HG02943 (cell line): ENCODE data around the gene TGM2.

ENCODE experiments used
- ATAC-seq: cut with Tn5 transposase; IDR thresholded peaks from one replicate; pipeline ENCODE4 v1.9.1; 2021; ENCODE audit warnings: mild to moderate bottlenecking, low read depth, moderate library complexity; ENCODE audit not compliant: unreplicated experiment

TGM2 gene

DNA sequence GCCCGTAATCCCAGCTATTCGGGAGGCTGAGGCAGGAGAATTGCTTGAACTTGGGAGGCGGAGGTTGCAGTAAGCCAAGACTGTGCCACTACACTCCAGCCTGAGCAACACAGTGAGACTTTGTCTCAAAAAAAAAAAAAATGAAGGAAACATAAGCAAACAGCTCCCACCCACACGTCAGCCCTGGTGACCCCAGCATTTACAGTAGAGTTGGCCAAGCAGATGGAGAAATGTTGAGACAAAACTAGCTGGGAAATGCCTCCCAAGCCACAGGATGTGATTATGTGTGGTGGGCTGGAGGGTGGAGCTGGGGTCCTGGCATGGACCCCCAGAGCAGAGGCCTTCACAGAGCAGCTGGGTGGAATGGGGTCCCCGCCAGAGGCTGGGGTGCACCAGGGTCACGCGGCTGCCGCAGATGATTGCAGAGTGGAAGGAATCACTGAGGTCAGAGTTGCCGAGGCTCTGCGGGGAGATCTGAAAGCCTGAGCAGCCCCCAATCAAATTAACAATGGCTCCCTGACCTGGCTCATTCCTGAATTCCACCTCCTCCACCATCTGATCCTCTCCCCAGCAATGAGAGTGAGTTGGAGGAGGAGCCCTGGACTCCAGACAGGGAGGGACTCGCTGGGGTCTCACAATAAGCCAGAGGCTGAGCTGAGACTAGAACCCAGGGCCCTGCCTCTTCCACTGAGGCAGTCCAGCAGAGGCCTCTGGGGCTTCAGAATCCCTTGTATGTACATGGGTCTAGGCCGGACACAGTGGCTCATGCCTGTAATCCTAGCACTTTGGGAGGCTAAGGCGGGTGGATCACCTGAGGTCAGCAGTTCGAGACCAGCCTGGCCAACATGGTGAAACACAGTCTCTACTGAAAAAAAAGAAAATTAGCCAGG lies 34.7 kb upstream of the TGM2 start:
- ATAC-seq, result no peak

DNA sequence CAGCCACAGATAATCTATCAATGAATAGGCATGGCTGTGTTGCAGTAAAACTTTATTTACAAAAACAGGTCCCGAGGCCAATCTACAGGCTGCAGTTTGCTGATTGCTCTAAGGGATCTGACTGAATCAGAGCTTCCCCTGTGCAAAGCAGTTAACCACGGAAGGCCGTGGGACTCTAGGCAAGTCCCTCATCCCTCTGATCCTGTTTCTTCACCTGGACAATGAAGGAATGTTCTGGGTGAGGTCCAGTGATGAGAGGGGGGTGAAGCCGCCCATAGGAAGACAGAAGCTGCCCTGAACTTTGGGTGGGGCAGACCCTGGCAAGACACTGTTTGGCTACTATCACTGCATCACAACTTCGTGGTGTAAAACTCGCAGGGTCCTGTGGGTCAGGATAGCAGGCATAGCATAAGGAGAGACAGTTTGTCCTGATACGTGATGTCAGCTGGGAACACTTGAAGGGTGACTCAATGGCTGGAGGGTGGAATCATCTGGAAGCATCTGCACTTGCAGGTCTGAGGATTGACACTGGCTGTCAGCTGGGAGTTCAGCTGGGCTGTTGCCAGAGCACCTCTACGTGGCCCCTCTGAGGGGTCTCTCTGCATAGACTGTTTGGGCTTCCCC lies 33.3 kb upstream of the TGM2 start:
- no peak for ATAC-seq

DNA sequence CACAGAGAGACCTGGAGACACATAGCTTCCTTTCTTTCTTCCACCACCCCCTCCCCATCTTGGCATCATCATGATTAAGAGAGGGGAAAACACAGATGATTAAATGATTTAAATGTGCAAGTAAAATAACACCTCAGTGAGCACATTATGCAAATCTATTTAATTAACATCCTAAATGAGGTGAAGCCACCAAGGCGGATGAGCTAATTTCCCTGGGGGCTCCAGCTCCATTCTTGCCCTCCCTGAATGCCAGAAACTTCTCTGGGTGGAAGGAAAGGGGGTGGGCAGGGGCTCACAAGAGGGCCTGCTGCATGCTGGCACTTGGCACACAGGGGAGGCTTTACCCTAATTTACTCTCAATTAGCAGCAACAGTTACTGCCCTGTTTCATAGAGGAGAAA lies 32.5 kb upstream of the TGM2 start:
- no peak for ATAC-seq

- no peak for ATAC-seq
Measured at GRCh38 chr20:38197217-38197616, 32.1 kb upstream of the TGM2 start.

DNA sequence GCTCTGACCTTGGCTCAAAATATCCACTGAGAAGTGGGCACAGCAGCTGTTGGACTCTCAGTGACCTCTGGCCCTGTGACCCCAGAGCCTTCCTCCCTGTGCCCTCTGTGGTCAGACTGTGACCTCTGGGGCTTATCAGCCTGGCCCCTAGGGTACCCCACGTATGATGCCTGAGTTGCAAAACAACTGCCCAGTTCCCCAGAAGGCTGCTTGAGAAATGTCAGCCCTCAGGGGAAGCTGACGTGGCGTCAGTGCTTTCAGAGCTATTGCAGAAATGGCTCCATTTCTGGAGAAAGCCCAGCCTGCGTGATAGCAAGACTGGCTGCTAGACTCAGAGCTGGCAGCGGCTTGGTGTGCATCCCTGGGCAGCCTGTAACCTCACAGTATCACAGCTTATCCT lies 31.5 kb upstream of the TGM2 start:
- ATAC-seq, result no peak

- ATAC-seq, result no peak
Measured at GRCh38 chr20:38196076-38196475, 31.0 kb upstream of the TGM2 start.

DNA sequence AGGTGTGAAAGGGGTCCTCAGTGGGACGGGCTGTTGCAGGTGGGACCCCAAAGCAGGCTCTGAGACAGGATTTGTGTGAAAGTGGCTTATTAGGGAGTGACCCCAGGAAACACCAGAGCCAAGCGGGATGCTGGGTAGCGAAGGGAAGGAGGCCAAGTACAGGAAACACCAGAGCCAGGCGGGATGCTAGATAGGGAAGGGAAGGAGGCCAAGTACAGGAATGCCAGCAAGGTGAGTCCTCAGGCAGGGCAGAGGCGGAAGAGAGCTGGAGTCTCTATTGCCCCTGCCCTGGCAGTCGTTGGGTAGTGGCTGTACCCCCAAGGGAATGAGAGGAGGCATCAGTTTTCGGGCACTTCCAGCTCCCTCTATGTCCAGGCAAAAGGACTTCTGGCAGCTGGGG lies 30.5 kb upstream of the TGM2 start:
- no peak for ATAC-seq

DNA sequence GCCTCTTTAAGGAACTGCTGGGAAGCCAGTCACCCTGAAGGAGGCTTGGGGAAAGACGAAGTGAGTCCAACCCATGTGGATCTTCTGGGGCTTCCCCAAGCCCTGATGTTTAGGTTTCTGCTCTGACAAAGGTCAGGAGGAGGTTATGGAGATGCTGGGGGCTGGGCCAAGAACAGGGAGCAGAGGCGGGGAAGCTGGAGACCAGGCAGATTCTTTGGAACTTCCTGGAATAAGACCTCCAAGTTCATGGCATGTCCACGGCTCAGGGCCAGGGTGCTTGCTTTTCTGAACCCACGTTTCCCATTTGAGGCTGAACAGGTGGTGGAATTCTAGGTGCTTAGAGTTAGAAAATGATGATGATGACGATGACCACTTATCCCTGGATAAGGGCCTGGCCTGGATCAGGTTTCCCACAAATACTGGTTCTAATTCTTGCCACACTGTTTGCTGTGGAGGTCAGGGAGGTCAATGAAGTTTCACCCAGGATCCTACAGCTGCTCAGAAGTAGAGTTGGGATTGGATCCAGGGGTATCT lies 30.0 kb upstream of the TGM2 start:
- ATAC-seq, result no peak

GRCh38 chr20:38193586-38194105 lies 28.6 kb upstream of the TGM2 start:
- no peak for ATAC-seq

DNA sequence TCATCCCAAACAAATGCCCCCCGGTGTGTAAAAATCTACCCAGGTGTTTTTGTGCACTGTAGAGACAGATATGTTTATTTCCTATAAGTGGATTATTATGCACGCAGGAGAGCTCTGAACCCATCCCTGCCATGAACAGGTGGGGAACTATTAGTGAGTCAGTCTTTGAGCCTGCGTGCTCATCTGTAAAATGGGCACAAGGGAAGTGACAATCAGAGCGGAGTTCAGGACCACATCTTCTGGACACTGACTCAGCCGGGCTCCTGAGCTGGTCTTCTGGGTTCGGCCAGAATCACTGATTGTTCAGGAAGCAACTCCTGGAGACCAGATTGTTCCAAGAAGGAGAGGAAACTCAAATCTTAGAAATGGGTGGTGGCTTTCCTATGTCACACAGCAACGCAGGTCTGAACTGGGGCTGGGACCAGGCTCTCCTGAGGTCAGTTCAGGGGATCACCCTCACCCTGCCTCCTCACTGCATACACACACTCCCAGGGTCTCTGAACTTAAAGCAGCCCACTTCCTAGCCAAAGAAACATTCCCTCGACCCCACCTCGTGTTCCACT lies 27.3 kb upstream of the TGM2 start:
- ATAC-seq, result no peak

GRCh38 chr20:38191654-38192053 lies 26.6 kb upstream of the TGM2 start:
- no peak for ATAC-seq

DNA sequence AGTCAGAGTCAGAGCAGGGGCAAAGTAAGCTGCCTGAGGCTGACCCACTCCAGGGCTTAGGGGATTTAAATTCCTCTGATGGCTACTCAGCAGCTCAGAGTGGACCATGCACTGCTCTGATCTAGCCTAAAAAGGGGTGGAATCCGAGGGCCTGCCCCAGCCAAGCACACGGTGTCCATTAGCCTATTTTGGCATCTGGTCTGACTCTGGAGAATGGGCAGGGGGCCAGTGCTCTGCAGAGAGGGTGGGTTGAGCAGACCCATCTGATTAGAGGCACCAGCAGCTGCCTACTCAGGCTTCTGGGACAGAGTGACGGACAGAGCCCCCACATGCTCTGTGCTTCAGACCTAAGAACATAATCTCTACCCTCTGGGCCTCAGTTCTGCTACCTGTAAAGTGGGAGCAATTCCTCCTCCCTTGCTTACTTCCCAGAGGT lies 25.9 kb upstream of the TGM2 start:
- ATAC-seq, result no peak

DNA sequence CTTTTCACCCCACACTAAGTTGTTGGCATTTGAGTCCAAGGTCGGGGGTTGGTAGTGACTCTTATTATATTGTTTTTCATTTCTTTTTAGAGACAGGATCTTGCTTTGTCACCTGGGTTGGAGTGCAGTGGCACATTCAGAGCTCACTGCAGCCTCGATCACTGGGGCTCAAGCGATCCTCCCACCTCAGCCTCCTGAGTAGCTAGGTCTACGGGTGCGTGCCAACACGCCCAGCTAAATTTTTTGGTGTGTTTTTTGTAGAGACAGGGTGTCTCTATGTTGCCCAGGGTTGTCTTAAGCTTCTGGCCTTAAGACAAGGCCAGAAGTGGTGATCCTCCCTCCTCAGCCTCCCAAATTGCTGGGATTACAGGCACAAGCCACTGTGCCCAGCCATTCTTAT lies 25.1 kb upstream of the TGM2 start:
- ATAC-seq, result no peak

GRCh38 chr20:38187517-38187916 lies 22.4 kb upstream of the TGM2 start:
- no peak for ATAC-seq

GRCh38 chr20:38186788-38187221 lies 21.7 kb upstream of the TGM2 start:
- ATAC-seq, result no peak

DNA sequence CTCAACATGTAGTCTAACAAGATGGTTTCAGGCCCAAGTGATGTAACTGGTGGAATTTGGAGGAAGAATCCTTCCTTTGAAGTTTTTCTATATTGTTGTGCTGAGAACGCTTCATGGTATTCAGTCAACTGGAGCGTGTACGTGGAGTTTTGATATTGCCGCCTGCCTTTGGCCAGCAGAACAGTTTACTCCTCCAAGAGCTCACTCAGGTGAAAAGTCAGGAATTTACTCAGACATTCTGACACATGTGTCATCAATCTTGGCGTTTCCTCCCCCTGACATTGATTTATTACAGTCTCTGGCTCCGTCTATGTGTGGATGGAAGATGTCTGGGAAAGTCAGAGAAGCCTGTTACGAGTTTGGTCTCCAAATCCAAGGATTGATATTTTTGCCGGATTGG lies 19.0 kb upstream of the TGM2 start:
- ATAC-seq, result no peak

- ATAC-seq, result no peak
Measured at GRCh38 chr20:38181971-38182370, 16.9 kb upstream of the TGM2 start.

- no peak for ATAC-seq
Measured at GRCh38 chr20:38181207-38181801, 16.2 kb upstream of the TGM2 start.

DNA sequence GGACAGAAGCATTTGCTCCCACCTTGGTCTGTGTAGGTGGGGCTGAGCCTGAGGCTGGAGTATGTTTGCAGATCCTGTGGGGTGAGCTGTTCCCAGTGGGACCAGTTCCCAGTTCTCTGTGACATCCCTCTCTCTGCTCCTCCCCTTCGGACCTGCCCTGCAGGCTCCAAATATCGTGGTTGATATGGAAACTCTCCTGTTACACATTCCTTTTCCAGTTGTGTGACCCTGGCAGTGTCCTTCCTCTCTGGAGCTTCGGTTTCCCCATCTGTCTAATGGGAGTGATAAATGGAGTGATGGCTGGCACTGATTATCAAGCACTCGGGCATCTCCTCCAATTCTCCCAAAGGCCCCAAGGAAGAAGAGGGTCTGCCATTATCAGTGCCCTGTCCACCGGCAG lies 15.7 kb upstream of the TGM2 start:
- ATAC-seq, result no peak

DNA sequence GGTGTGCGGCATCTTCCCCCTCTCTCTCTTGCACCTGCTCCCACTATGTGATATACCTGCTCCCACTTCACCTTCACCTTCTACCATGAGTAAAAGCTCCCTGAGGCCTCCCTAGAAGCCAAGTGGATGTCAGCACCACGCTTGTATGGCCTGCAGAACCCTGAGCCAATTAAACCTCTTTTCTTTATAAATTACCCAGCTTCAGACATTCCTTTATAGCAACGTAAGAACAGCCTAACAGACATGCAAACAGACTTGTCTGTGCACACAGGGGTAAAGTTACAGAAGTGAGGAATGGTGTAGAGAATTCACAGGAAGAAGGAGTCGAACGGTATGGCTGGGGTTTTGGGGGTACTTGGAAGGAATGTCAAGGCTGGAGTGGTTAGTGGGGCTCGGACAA lies 14.8 kb upstream of the TGM2 start:
- no peak for ATAC-seq

- ATAC-seq, result no peak
Measured at GRCh38 chr20:38178581-38178980, 13.5 kb upstream of the TGM2 start.
